Retinal pigment epithelial cell (primary cell): Measurements from ENCODE around the gene LRRC36.

Source experiments
- DNase-seq: peaks from one replicate; pipeline ENCODE4 v3.0.0-alpha.2; 2010; ENCODE audit warnings: low read depth
- H3K4me3 ChIP-seq: 2 replicates; pipeline ENCODE4 v1.5.1; 2011; ENCODE audit warnings: mild to moderate bottlenecking, low read length, control low read depth, moderate library complexity
- TF ChIP-seq, protein P1 (sequence below): conservative IDR thresholded peaks from 2 replicates; pipeline ENCODE4 v1.5.1; 2011; ENCODE audit warnings: low read depth, low read length, control low read depth, inconsistent platforms

The LRRC36 gene

DNA sequence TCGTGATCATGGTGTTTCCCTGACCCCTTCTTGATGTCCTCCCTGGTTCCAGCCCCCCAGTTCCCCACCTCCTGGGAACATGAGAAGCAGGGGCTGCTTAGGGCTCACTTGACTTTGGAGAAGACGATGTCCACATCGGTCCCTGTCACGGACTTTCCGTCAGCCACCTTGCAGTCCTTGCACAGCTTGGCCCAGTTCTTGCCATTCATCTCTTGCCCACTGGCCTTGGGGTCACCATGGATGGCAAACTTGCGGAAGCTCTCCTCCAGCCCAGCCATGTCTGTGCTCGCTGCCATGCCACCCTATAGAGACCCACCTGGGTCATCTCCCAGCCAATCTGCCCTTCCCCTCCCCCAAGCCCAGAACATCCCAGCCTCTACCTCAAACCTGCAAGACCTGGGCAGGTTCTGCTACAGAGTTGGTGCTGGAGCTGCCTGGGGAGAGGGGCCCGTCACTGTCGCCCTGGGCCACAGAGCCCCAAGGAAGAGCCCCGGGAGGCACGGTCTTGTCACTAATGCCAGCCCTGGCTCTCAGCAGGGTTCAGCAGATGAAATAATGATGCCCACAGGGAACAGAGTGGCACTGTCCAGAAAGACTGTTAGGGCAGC, 64.3 kb downstream of the LRRC36 start:
- no peak overlapping the region for H3K4me3 ChIP-seq
- TF ChIP-seq, protein P1, sequence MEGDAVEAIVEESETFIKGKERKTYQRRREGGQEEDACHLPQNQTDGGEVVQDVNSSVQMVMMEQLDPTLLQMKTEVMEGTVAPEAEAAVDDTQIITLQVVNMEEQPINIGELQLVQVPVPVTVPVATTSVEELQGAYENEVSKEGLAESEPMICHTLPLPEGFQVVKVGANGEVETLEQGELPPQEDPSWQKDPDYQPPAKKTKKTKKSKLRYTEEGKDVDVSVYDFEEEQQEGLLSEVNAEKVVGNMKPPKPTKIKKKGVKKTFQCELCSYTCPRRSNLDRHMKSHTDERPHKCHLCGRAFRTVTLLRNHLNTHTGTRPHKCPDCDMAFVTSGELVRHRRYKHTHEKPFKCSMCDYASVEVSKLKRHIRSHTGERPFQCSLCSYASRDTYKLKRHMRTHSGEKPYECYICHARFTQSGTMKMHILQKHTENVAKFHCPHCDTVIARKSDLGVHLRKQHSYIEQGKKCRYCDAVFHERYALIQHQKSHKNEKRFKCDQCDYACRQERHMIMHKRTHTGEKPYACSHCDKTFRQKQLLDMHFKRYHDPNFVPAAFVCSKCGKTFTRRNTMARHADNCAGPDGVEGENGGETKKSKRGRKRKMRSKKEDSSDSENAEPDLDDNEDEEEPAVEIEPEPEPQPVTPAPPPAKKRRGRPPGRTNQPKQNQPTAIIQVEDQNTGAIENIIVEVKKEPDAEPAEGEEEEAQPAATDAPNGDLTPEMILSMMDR: no peak
- no peak for DNase-seq

DNA sequence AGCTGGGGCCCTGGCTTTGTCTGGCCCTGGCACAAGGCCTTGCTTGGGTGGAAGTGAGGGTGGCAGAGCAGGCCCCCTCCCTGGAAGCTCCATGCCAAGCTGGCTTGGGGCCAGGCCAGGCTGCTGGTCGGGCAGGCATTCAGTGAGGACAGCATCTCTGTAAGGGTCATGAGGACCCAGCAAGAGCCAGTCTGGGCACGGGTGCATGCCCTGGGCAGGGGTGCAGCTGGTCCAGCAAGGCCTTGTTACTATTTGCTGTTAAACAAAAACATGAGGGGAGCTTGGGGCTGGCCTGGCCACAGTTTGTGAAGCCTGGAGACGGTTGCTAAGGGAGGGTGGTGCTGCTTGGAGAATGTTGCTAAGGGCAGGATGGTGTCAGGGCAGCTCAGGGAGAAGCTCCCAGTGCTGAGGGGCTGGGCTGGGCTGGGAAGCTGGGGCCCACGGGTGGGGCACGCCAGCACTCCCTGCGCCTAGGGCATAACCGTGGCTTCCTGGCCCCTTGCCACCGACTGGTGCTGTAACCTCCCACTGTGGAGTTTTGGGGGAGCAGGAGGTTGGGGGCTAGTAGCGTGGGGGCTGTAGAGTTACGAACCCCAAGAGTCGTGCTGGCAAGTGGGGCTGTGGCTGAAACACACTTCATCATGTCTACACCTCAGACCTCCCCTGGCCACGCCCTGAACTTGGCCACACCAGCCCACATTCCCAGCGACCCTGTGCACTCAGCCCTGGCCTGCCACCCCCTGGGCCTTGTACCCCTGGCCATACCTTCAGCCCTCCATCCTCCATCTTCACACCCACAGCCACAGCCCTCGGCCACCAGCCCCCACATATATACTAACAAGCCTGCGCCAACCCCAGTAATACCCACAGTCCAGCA, 65.0 kb downstream of the LRRC36 start:
- TF ChIP-seq, protein P1: no peak
- DNase-seq: no peak
- no peak overlapping the region for H3K4me3 ChIP-seq

DNA sequence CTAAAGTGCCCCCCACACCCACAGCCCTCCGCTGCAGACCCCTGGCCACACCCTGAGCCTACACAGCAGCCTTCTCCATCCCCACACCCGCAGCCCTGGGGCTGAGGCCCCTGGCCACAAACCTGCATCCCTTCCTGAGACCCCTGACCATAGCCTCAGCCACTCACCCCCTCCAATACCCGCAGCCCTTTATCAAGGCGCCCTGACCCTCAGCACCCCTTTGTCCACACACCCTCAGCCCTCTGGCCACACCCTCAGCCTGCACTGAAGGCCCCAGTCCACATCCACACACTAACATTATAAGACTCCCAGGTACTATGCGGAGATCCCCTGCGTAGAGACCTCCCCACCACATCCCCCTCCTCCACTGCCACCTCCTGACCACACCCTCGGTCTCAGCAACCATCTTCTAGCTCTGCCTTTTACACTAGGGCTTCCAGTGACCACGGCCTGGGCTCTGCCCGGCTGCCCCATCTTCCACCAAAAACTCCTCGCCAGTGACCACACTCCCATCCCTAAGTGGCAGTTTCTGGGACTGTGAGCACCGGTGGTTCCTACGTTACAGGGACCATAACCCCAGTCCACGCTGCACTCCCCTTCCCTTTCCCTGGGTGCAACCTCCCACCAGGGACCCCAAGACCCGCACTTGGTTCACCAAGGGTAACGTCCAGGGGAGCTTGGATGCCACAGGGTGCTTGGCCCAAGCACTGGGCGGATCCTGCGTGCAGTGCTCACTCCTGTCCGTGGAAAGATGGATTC, 65.9 kb downstream of the LRRC36 start:
- H3K4me3 ChIP-seq: peak overlapping the region; percentile 39
- TF ChIP-seq, protein P1: no peak
- no peak for DNase-seq

DNA sequence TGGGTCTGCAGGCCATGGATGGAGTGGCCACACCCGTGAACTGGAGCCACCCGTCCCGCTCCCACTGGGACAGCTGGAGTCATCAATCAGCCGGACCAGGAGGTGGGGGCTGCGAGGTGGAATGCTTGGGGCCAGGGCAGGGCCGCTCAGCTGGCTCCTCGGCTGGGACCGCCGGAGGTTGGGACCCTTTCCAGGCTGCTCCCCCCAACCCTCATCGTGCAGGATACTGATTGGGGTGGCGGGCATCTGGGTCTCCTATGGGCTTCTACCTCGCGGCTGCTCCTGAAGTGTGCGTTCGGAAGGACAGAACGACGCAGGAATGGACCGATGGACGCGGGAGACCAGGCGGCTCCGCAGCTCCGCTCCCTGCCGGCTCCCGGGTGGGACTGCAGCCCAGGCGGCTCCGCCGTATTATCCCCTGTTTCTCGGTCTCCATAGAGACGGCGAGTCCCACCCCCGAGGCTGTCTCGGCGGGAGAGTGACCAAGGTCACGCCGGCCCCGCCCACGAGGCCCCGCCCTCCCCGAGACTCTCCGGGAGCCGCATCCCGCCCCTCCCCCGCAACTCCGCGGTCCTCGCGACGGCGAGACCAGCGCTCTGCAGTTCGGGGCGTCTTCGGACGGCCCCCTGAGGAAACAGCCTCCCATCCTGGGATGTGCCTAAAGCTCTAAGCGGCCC, 66.6 kb downstream of the LRRC36 start, which contains the start of gene TPPP3:
TPPP3 (minus strand) TSS at position 388 of the 677 bp plus-strand sequence. CDS start 2,387 bp downstream, outside the sequence.
- H3K4me3 ChIP-seq: peak within 1 kb of the TSS; percentile 39
- DNase-seq: peak; percentile 43
- TF ChIP-seq, protein P1: peak; percentile 70

DNA sequence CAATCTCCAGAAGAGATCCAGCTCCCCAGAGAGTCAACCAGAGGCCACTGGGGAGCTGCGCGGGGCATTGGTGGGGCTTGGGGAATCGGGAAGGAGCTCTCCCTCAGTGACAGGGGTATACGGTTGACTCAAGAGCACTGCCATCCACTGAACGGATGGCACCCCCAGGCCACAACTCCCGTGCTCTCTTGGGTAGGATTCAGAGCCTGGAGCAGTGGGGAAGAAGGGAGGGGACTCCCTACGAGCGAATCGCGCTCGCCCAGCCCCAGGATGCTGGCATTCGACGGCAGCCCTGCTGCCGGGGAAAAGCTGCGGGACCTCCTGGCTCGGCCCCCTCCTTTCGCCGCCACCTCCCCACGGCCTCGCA, 67.2 kb downstream of the LRRC36 start:
- peak overlapping the region; percentile 39 for H3K4me3 ChIP-seq
- TF ChIP-seq, protein P1: no peak

DNA sequence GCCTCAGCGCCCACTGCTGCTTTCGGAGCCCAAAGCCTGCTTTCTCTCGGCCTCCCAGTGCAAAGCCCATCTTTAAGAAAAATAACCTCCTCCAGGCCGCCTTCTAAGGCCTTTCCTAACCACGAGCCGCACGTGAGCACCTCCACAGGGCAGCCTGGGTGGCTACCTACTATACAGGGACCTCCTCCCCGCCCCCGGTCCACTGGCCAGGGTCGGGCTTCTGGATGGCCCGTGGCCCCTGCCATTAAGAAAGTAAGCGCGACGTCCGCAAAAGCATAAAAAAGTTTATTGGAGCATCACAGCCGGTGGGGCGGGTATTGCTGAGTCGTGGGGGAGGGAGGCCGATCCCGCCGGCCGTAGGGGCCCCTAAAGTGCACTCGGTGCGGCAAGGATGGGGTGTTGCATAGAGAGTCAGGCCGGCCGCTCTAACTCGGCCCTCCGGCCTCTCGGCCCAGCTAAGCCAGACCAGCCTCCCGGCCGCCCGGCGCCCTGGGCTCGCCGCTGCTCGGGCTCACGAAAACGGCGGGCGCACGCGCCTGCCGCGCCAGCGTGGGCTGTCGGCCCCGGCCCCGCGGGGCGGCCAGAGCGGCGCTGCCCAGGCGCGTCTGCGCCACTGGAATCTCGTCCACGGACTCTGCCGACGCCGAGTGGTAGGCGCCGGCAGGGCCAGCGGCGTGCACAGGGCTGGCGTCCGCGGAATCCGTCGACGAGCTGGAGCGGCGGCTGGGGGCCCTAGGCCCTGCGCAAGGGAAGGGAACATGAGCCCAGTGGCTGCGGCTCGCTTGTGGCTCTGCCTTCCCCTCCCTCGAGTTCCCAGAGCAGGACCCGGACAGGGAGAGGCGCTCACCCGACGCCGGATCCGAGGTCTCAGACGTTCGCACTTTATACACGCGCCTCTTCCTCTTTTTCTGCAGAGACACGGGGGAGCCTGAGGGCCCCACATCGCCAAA, 67.8 kb downstream of the LRRC36 start:
- DNase-seq: no peak
- TF ChIP-seq, protein P1: no peak
- H3K4me3 ChIP-seq: no peak overlapping the region

More for the DNA sequence above, 67.2 kb downstream of the LRRC36 start:
- DNase-seq: no peak
